Vagina (tissue), 2 donors: ENCODE data around the gene ARPP21. TPM values are rescaled to one million over a fixed set of nuclear protein-coding genes. Genes with fewer than 3 reads are reported as not detected.

ENCODE experiments used
- DNase-seq, 2 donors: peaks; one replicate each; pipeline ENCODE4 v3.0.0-alpha.2; 2017; ENCODE audit errors: extremely low spot score in 2 of 2
- H3K27ac ChIP-seq: fragments of 200-600 bp; sonication (generic); one replicate; pipeline ENCODE4 v1.5.1; 2019
- H3K27me3 ChIP-seq: fragments of 200-600 bp; sonication (generic); one replicate; pipeline ENCODE4 v1.5.1; 2019
- H3K36me3 ChIP-seq, 2 donors: fragments of 200-600 bp; sonication (generic); one replicate each; pipeline ENCODE4 v1.5.1; 2017 to 2019
- H3K4me1 ChIP-seq: fragments of 200-600 bp; sonication (generic); one replicate; pipeline ENCODE4 v1.5.1; 2019
- H3K4me3 ChIP-seq, 2 donors: fragments of 200-600 bp; sonication (generic); 1 replicate in 1 of 2; 2 replicates in 1 of 2; pipeline ENCODE4 v1.5.1; 2016 to 2019
- H3K9me3 ChIP-seq: fragments of 200-600 bp; sonication (generic); one replicate; pipeline ENCODE4 v1.5.1; 2019
- POLR2A ChIP-seq, 2 donors: fragments of 450-650 bp; IDR thresholded peaks; one replicate each; pipeline ENCODE4 v1.6.1; 2017; ENCODE audit warnings: antibody characterized with exemption in 2 of 2, mild to moderate bottlenecking in 2 of 2, moderate library complexity in 2 of 2
- POLR2AphosphoS5 ChIP-seq, 2 donors: sonication (generic); formaldehyde crosslinking; IDR thresholded peaks; one replicate each; pipeline ENCODE4 v1.9.0; 2017; ENCODE audit warnings: antibody characterized with exemption in 2 of 2, mild to moderate bottlenecking in 2 of 2, low read depth in 1 of 2; ENCODE audit not compliant: insufficient read depth in 1 of 2
- intact Hi-C: fragments of 100-400 bp; cut with DNase I; formaldehyde crosslinking; loops from one replicate; pipeline ENCODE4 v1.15.1; 2023
- total RNA-seq: library from RNA; depleted of rRNA; stranded (reverse); fragments of >200 nt; gene quantifications from one replicate; pipeline ENCODE4 v1.2.3, GENCODE V29; 2016
- TF ChIP-seq, protein P1 (sequence below), 3 experiments: fragments of 450-650 bp in 2 of 3; fragments of 200-600 bp in 1 of 3; sonication (generic) in 1 of 3; IDR thresholded peaks; one replicate each; pipeline ENCODE4 v1.5.1; 2017 to 2019; ENCODE audit warnings: antibody characterized with exemption in 3 of 3, mild to moderate bottlenecking in 2 of 3, moderate library complexity in 2 of 3

ARPP21 gene
- total RNA-seq, 1 donor from 2014 or later: not detected

- Histone ChIP-seq H3K4me1 (no peaks in the 10 kb centered on the region), H3K27me3 (no peaks in the 10 kb centered on the region), H3K9me3 (no peaks in the 10 kb centered on the region), H3K27ac (no peak overlapping the region), H3K4me3 (no peak overlapping the region), H3K36me3 (no peaks in the 10 kb centered on the region)
- TF ChIP-seq, protein P1, sequence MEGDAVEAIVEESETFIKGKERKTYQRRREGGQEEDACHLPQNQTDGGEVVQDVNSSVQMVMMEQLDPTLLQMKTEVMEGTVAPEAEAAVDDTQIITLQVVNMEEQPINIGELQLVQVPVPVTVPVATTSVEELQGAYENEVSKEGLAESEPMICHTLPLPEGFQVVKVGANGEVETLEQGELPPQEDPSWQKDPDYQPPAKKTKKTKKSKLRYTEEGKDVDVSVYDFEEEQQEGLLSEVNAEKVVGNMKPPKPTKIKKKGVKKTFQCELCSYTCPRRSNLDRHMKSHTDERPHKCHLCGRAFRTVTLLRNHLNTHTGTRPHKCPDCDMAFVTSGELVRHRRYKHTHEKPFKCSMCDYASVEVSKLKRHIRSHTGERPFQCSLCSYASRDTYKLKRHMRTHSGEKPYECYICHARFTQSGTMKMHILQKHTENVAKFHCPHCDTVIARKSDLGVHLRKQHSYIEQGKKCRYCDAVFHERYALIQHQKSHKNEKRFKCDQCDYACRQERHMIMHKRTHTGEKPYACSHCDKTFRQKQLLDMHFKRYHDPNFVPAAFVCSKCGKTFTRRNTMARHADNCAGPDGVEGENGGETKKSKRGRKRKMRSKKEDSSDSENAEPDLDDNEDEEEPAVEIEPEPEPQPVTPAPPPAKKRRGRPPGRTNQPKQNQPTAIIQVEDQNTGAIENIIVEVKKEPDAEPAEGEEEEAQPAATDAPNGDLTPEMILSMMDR (IDR thresholded peaks at IDR 0.05): no peak
- TF ChIP-seq POLR2AphosphoS5 (IDR thresholded peaks at IDR 0.05; ENCODE audit: insufficient read depth in 1 of 2, low read depth in 1 of 2): no peak
- no peak for TF ChIP-seq POLR2A (IDR thresholded peaks at IDR 0.05)
- DNase-seq: no peak
- intact Hi-C loops: no loop called here
Measured at GRCh38 chr3:35737080-35737479, 97.8 kb downstream of the ARPP21 start.

- Histone ChIP-seq H3K27me3 (no peaks in the 10 kb centered on the region), H3K27ac (no peak overlapping the region), H3K9me3 (no peaks in the 10 kb centered on the region), H3K4me3 (no peak overlapping the region), H3K36me3 (no peaks in the 10 kb centered on the region), H3K4me1 (no peaks in the 10 kb centered on the region)
- DNase-seq: no peak
- intact Hi-C loops: no loop called here
- TF ChIP-seq, protein P1 (IDR thresholded peaks at IDR 0.05): no peak
- TF ChIP-seq POLR2AphosphoS5 (IDR thresholded peaks at IDR 0.05; ENCODE audit: insufficient read depth in 1 of 2, low read depth in 1 of 2): no peak
- no peak for TF ChIP-seq POLR2A (IDR thresholded peaks at IDR 0.05)
Measured at GRCh38 chr3:35737527-35737926, 98.2 kb downstream of the ARPP21 start.

DNA sequence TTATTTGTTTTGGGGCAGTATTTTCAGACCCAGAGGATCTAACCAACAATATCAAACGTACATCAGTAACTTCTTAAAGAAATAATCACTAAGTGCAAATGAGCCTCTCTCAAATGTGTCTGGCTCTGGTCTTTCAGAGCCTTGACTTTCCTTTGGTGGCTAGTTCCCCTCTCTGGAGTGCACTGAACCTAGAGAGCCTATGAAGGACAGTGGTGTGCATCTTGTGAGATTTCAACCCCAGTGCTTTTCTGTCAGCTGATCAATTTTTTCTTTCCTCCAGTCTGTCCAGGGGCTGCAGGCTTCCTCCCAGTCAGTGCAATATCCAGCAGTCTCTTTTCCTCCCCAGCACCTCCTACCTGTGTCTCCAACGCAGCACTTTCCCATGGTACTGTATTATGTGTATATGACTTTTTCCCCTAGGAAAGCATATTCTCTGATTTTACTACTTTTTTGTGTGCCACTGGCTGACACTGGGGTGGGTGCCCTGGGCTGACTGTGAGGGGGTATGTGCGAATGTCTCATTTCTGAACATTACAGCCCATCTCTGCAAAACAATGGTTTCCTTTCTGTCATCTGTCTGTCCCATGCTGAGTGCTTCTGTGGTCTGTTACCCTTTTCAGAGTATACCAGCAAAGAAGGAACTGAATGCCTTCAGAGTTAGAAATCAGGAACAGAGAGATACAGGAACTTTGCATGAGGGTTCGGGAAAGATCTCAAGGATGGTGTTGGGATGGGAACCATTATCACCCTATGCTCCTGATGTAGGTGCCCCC is 98.8 kb downstream of the ARPP21 start:
- intact Hi-C loops: no loop called here
- H3K36me3 ChIP-seq: no peaks in the 10 kb centered on the region
- no peaks in the 10 kb centered on the region for H3K27me3 ChIP-seq
- no peaks in the 10 kb centered on the region for H3K9me3 ChIP-seq
- TF ChIP-seq POLR2A (IDR thresholded peaks at IDR 0.05) (no peak), POLR2AphosphoS5 (IDR thresholded peaks at IDR 0.05; ENCODE audit: insufficient read depth in 1 of 2, low read depth in 1 of 2) (no peak)
- TF ChIP-seq, protein P1 (IDR thresholded peaks at IDR 0.05): no peak
- H3K4me3 ChIP-seq: no peak overlapping the region
- DNase-seq: no peak
- H3K4me1 ChIP-seq: no peaks in the 10 kb centered on the region
- H3K27ac ChIP-seq: no peak overlapping the region

DNA sequence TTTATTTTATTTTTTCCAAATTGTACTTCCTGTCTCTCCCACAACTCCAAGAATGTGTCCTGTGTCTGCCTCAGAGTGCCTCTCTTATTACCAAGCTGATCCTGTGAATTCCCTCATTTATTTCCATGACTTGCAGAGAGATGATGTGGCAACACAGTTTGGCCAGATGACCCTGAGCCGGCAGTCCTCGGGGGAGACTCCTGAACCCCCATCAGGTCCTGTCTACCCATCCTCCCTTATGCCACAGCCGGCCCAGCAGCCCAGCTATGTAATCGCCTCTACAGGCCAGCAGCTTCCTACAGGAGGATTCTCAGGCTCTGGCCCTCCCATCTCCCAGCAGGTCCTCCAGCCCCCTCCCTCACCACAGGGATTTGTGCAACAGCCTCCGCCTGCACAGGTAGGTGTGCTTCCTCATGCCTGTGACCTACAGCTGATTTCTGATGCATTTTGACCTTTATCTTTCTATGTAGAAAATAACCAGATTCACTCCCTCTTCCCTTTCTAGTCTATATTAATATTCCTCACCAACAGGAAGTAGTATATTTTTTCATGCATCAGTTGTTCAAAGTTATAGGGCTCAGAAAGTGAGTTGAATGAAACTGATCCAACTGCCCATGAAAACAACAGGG is 100.0 kb downstream of the ARPP21 start:
- Histone ChIP-seq H3K27me3 (no peaks in the 10 kb centered on the region), H3K36me3 (no peaks in the 10 kb centered on the region), H3K27ac (no peak overlapping the region), H3K4me3 (no peak overlapping the region), H3K9me3 (no peaks in the 10 kb centered on the region), H3K4me1 (no peaks in the 10 kb centered on the region)
- no peak for DNase-seq
- TF ChIP-seq, protein P1 (IDR thresholded peaks at IDR 0.05): no peak
- TF ChIP-seq POLR2AphosphoS5 (IDR thresholded peaks at IDR 0.05; ENCODE audit: insufficient read depth in 1 of 2, low read depth in 1 of 2): no peak
- TF ChIP-seq POLR2A (IDR thresholded peaks at IDR 0.05): no peak
- intact Hi-C loops: no loop called here

DNA sequence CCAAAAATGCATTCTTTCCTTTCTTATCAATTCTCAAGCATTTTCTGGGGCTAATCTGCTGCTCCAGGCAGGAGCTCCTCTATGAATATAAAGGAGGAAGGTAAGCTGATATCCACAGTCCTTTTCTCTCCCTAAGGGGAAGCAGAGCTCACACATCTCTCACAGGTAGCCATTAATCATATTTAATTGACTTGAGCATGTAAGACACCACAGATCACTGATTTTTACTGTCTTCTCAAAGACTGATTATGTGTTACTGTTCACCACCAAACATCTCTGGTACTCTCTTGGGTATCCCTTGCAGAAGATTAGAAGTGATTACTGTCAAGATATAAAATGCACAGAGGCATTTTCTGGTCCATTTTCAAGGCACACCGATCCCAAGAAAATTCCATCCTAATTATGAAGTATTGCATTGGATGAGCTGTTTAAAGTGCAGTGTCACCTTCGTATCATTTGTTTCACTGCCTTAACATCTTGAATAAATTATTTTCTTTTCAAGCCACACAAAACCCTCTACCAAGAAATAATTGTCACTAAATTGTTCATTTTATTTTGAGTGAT is 100.7 kb downstream of the ARPP21 start:
- H3K4me3 ChIP-seq: no peak overlapping the region

More for the DNA sequence above, 100.7 kb downstream of the ARPP21 start:
- Histone ChIP-seq H3K27me3 (no peaks in the 10 kb centered on the region), H3K36me3 (no peaks in the 10 kb centered on the region), H3K27ac (no peak overlapping the region), H3K4me1 (no peaks in the 10 kb centered on the region), H3K9me3 (no peaks in the 10 kb centered on the region)
- intact Hi-C loops: no loop called here
- TF ChIP-seq, protein P1 (IDR thresholded peaks at IDR 0.05): no peak
- no peak for TF ChIP-seq POLR2A (IDR thresholded peaks at IDR 0.05)
- TF ChIP-seq POLR2AphosphoS5 (IDR thresholded peaks at IDR 0.05; ENCODE audit: insufficient read depth in 1 of 2, low read depth in 1 of 2): no peak
- DNase-seq: no peak
